Heart left ventricle (tissue), 16 donors: ENCODE measurements around the gene PIPOX. TPM values are rescaled to one million over a fixed set of nuclear protein-coding genes. Genes with fewer than 3 reads are reported as not detected.

Experiments
- ATAC-seq, 4 donors: fragments of 200-7000 bp; cut with Tn5 transposase; one replicate each; pipeline ENCODE4 v1.9.1; 2020 to 2022; ENCODE audit warnings: moderate library complexity in 4 of 4, mild to moderate bottlenecking in 3 of 4, moderate number of reproducible peaks in 1 of 4
- DNase-seq, 5 donors: peaks; one replicate each; pipeline ENCODE4 v3.0.0-alpha.2; 2020
- H3K27ac ChIP-seq, 12 donors: fragments of 200-600 bp; sonication (generic) in 4 of 12; one replicate each; pipeline versions ENCODE4 v1.5.0 to v1.8.0; 2016 to 2022; ENCODE audit warnings: mild to moderate bottlenecking in 2 of 12
- H3K27me3 ChIP-seq, 9 donors: fragments of 200-600 bp; sonication (generic) in 2 of 9; one replicate each; pipeline versions ENCODE4 v1.5.1 to v1.8.0; 2016 to 2022; ENCODE audit warnings: mild to moderate bottlenecking in 3 of 9
- H3K36me3 ChIP-seq, 9 donors: fragments of 200-600 bp; sonication (generic) in 2 of 9; one replicate each; pipeline versions ENCODE4 v1.5.0 to v1.8.0; 2018 to 2022; ENCODE audit warnings: mild to moderate bottlenecking in 2 of 9
- H3K4me1 ChIP-seq, 12 donors: fragments of 200-600 bp; sonication (generic) in 4 of 12; one replicate each; pipeline versions ENCODE4 v1.5.0 to v1.8.0; 2016 to 2022; ENCODE audit warnings: mild to moderate bottlenecking in 3 of 12
- H3K4me3 ChIP-seq, 12 donors: fragments of 200-600 bp; sonication (generic) in 4 of 12; one replicate each; pipeline versions ENCODE4 v1.5.0 to v1.8.0; 2017 to 2022; ENCODE audit warnings: mild to moderate bottlenecking in 9 of 12, moderate library complexity in 4 of 12
- H3K9me3 ChIP-seq, 12 donors: fragments of 200-600 bp; sonication (generic) in 4 of 12; one replicate each; pipeline versions ENCODE4 v1.5.0 to v1.8.0; 2016 to 2022; ENCODE audit warnings: mild to moderate bottlenecking in 1 of 12
- CTCF ChIP-seq, 12 donors: fragments of 200-600 bp; sonication (generic) in 4 of 12; IDR thresholded peaks; one replicate each; pipeline versions ENCODE4 v1.5.0 to v1.8.0; 2018 to 2022; ENCODE audit warnings: antibody characterized with exemption in 12 of 12, mild to moderate bottlenecking in 5 of 12
- POLR2A ChIP-seq, 2 donors: fragments of 450-650 bp; IDR thresholded peaks; one replicate each; pipeline ENCODE4 v1.6.1; 2017; ENCODE audit warnings: antibody characterized with exemption in 2 of 2, mild to moderate bottlenecking in 2 of 2, moderate library complexity in 2 of 2
- WGBS, 4 donors: extraction: QIAGEN DNeasy Blood & Tissue Kit in 2 of 4; methylation state at CpG; one replicate each; pipeline versions ENCODE4 v1.1.5 to v1.1.7; 2013 to 2018; 5-methylcytosine and 5-hydroxymethylcytosine counted together
- intact Hi-C, 10 donors: fragments of 100-400 bp; cut with DNase I; formaldehyde crosslinking; loops; one replicate each; pipeline versions ENCODE4 v1.11.1 to v1.14.2; 2022
- polyA plus RNA-seq, 2 donors: library from polyadenylated mRNA; stranded (reverse); fragments of 200-250 nt; gene quantifications; one replicate each; pipeline ENCODE4 v1.2.3, GENCODE V29; 2013
- total RNA-seq, 9 donors: library from RNA; depleted of rRNA in 2 of 9; stranded (reverse); fragments of >200 nt in 2 of 9; fragmentation: NEBNext Ultra II Directional in 3 of 9; extraction: Animal tissue kit (Norgen Biotek cat#: 25700) in 3 of 9; gene quantifications; one replicate each; pipeline versions ENCODE4 v1.1.0 to v1.2.4, GENCODE V29; 2016 to 2023
- donor health status: ischemic (EF 13 %, LVEDD 7.1; RV severe dilation, severe dysfunction).
- donor health status: healthy with polysubstance abuse.
- donor health status: DM: no; HTN: yes; CAD: no.
- donor health status: DM: no; HTN: no; CAD: no.
- donor health status: ischemic (EF 25% LVEDD 6.9; RV normal size, moderate dysfunction).
- donor health status: ischemic (EF 25% LVEDD 5.7; RV mildly dilated, moderate dysfunction).
- donor health status: healthy.
- donor health status: DM: yes; HTN: yes; CAD: no.
- donor health status: ischemic (EF 35%, LVEDD 5.7; RV mildly dilated, moderate dysfunction).
- donor health status: nonischemic (EF 11% LVEDD 7.7; RV severe dilation, severe dysfunction).
- donor health status: DM: yes; HTN: yes; CAD: no.
- donor health status: PGD.
- donor health status: ischemic (EF 29% LVEDD 5.4; RV normal size, mild dysfunction).
- donor health status: nonischemic (EF 23%, LVEDD 6.1; RV moderate dilation, normal function).

PIPOX gene
- total and polyA plus RNA-seq, 11 donors, result 0.11 to 5.2 (median 0.84) TPM; not detected in 1

GRCh38 chr17:29102741-29103181, 59.8 kb downstream of the PIPOX start:
- H3K9me3 ChIP-seq, result no peaks in the 10 kb centered on the region
- peak overlapping the region in 6 of 12 donors; percentile 29 to 71 (median 41) for H3K27ac ChIP-seq
- ATAC-seq (peak; percentile 23 to 80 (median 35)), DNase-seq (peak in 1 of 5 donors; percentile 57)
- intact Hi-C loops, result loop anchor here in 2 of 10 donors (10.0 kb wide), 2 partner anchors 48 to 378 kb away; partner anchors contain the start of genes NEK8 (in 1 of the 2) and TLCD1 (in 1 of the 2)
- WGBS, 4 donors, result 61 to 76% (median 70%) methylated on average over 10 to 11 of the region's 11 CpGs
- H3K4me1 ChIP-seq, result peaks cover 0 to 24% (median 3%) of the 10 kb centered on the region in 12 donors
- H3K36me3 ChIP-seq, result peaks cover 7 to 100% (median 90%) of the 10 kb centered on the region in 9 donors
- H3K27me3 ChIP-seq, result no peaks in the 10 kb centered on the region
- TF ChIP-seq POLR2A (IDR thresholded peaks at IDR 0.05), result no peak
- no peak for TF ChIP-seq CTCF (IDR thresholded peaks at IDR 0.05)
- no peak overlapping the region for H3K4me3 ChIP-seq

GRCh38 chr17:29103341-29103740, 60.4 kb downstream of the PIPOX start:
- TF ChIP-seq CTCF (IDR thresholded peaks at IDR 0.05) (no peak), POLR2A (IDR thresholded peaks at IDR 0.05) (no peak)
- peak overlapping the region in 7 of 12 donors; percentile 9 to 71 (median 41) for H3K27ac ChIP-seq

More at GRCh38 chr17:29103341-29103740, 60.4 kb downstream of the PIPOX start:
- Histone ChIP-seq H3K9me3 (no peaks in the 10 kb centered on the region), H3K4me1 (peaks cover 0 to 30% (median 8%) of the 10 kb centered on the region in 12 donors), H3K36me3 (peaks cover under 1 to 100% (median 86%) of the 10 kb centered on the region in 9 donors), H3K27me3 (no peaks in the 10 kb centered on the region), H3K4me3 (no peak overlapping the region)
- DNase-seq, result no peak
- intact Hi-C loops, result loop anchor here in 2 of 10 donors (10.0 kb wide), 2 partner anchors 49 to 379 kb away; partner anchors contain the start of genes NEK8 (in 1 of the 2) and TLCD1 (in 1 of the 2)
- WGBS, 4 donors, result 89 to 100% (median 95%) methylated on average over 2 to 4 of the region's 4 CpGs
- ATAC-seq, result no peak

Other genes with a start within 250 kb of the PIPOX start
- 10 to 100 TPM; 14.4 to 33.2 (median 16.7) TPM for gene FAM222B, start 200.4 kb upstream of the PIPOX start, total RNA-seq
- 10 to 100 TPM in 1 of 2 donors, 1 to 10 TPM in 1; 9.2 to 28.1 TPM for gene FAM222B, start 200.4 kb upstream of the PIPOX start, polyA plus RNA-seq
- 10 to 100 TPM; 28.0 to 78.2 (median 41.1) TPM for gene ERAL1, start 188.1 kb upstream of the PIPOX start, total RNA-seq
- gene ERAL1, start 188.1 kb upstream of the PIPOX start, polyA plus RNA-seq, result 10 to 100 TPM; 35.5 to 63.9 TPM
- gene FLOT2, start 145.4 kb upstream of the PIPOX start, total RNA-seq, result 100 to 1,000 TPM in 3 of 9 donors, 10 to 100 TPM in 6; 81.1 to 139 (median 95.2) TPM
- gene FLOT2, start 145.4 kb upstream of the PIPOX start, polyA plus RNA-seq, result 10 to 100 TPM; 52.7 to 68.5 TPM
- gene DHRS13, start 140.1 kb upstream of the PIPOX start, total RNA-seq, result 1 to 10 TPM; 2.2 to 4.8 (median 2.6) TPM
- gene DHRS13, start 140.1 kb upstream of the PIPOX start, polyA plus RNA-seq, result 1 to 10 TPM; 3.6 to 6.3 TPM
- 10 to 100 TPM; 13.3 to 31.2 (median 21.5) TPM for gene PHF12, start 91.6 kb upstream of the PIPOX start, total RNA-seq
- gene PHF12, start 91.6 kb upstream of the PIPOX start, polyA plus RNA-seq, result 10 to 100 TPM in 1 of 2 donors, 1 to 10 TPM in 1; 8.2 to 10.4 TPM
- under 1 TPM in 1 of 9 donors, not detected in 8; 0.25 TPM for gene SEZ6, start 37.1 kb upstream of the PIPOX start, total RNA-seq
- gene SEZ6, start 37.1 kb upstream of the PIPOX start, polyA plus RNA-seq, result not detected
- 100 to 1,000 TPM; 241 to 340 (median 300) TPM for gene MYO18A, start 137.3 kb downstream of the PIPOX start, total RNA-seq
- gene MYO18A, start 137.3 kb downstream of the PIPOX start, polyA plus RNA-seq, result 100 to 1,000 TPM in 1 of 2 donors, 10 to 100 TPM in 1; 83.5 to 306 TPM
- not detected for gene CRYBA1, start 203.7 kb downstream of the PIPOX start, total RNA-seq
- not detected for gene CRYBA1, start 203.7 kb downstream of the PIPOX start, polyA plus RNA-seq